ENCODE data around the gene KCNN1.

DNA sequence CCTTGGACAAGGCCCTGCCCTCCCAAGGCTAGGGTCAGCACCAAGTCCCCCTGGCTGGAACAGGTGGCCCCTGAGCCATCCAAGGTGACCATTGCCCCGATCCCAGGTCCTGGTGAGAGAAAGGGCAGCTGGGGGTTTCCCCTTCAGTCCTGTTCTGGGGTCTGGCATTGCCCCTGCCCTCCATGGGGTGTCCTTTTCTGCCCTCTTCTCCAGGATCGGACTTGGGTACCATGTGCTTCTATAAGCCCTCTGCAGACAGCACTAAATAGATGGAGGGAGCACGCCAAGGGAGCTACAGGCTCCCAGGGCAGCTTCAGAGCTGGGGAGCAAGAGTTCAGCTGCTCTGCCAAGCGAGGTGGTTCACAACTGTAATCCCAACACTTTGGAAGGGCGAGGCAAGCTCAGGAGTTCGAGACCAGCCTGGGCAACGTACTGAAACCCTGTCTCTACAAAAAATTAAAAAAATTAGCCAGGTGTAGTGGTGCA, 13.5 kb upstream of the KCNN1 start:
- TF ChIP-seq CTCF (IDR thresholded peaks at IDR 0.05; ENCODE audit: low read depth, low read length) (no peak), MAX (IDR thresholded peaks at IDR 0.05; ENCODE audit: low read depth, low read length) (no peak), POLR2A (IDR thresholded peaks at IDR 0.05; ENCODE audit: extremely low read depth, insufficient read length) (no peak)

Data from NB4 (cell line).